Activated CD4-positive, CD25-positive, alpha-beta regulatory T cell treated with anti-CD3 and anti-CD28 coated beads, Interleukin-2, amount 50 U/mL, for 16 hours (primary cell): ENCODE results near the gene ELOVL7.
"Not testable (repeated sequence)": the region's sequence is repeated elsewhere in the genome, so short reads cannot be mapped to it uniquely, and the experiment has no call there.

ENCODE experiments used
- DNase-seq: peaks from one replicate; pipeline ENCODE4 v3.0.0-alpha.2; 2020; ENCODE audit warnings: low read depth, low spot score

Gene ELOVL7

DNA sequence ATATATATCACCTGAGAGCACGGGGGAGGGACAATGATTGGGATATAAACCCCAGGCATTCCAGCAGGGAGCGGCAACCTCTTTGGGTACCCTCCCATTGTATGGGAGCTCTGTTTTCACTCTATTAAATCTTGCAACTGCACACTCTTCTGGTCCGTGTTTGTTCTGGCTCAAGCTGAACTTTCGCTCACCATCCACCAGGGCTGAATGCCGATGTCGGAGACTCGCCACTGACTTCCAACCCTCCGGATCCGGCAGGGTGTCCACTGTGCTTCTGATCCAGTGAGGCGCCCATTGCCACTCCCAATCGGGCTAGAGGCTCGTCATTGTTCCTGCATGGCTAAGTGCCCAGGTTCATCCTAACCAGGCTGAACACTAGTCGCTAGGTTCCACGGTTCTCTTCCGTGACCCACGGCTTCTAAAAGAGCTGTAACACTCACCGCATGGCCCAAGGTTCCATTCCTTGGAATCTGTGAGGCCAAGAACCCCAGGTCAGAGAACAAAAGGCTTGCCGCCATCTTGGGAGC lies 48.6 kb downstream of the ELOVL7 start:
- DNase-seq: not testable (repeated sequence)

DNA sequence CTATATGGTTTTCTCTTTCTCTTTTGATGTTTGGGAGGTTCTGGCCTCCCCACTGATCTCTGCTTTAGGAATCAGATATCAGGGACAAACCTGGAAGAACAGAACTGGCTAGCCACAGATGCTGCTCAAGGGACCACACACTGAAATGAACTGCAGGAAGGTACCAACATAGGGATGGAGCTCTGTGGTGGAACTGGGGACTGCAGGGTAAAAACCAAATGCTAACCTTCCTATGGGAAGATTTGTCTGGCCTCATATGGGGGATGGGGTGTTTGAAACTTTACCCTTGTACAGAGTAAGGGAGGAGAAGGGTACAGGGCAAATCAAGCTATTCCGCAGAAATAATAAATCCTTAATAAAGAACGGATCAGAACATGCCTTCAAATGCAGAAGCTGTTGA lies 49.4 kb downstream of the ELOVL7 start:
- DNase-seq: no peak

- no peak for DNase-seq
Measured at GRCh38 chr5:60792438-60792837, 51.6 kb downstream of the ELOVL7 start.

- DNase-seq: no peak
Measured at GRCh38 chr5:60789551-60789950, 54.5 kb downstream of the ELOVL7 start.

- no peak for DNase-seq
Measured at GRCh38 chr5:60788863-60789513, 55.1 kb downstream of the ELOVL7 start.

DNA sequence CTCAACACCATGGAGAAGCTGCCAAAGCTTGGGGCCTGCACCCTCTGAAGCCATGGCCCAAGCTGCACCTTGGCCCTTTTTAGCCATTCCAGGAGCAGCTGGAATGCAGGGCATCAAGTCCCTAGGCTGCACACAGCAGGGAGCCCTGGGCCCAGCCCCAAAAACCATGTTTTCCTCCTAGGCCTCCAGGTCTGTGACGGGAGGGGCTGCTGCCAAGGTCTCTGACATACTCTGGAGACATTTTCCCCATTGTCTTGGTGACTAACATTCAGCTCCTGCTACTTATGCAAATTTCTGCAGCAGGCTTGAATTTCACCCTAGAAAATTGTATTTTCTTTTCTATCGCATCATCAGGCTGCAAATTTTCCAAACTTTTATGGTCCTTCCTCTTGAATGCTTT lies 64.6 kb downstream of the ELOVL7 start:
- no peak for DNase-seq

DNA sequence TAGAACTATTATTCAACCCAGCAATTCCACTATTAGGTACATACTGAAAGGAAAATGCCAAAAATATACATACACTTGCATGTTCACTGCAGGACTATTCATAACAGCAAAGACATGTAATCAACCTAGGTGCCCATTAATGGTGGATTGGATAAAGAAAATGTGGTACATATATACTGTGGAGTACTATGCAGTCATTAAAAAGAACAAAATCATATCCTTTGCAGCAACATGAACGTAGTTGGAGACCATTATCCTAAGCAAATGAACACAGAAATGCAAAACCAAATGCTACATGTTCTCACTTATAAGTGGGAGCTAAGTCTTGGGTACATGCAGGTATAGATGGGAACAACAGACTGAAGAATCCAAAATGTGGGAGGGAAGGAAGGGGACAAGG lies 67.7 kb downstream of the ELOVL7 start:
- no peak for DNase-seq

GRCh38 chr5:60765019-60765709 lies 78.9 kb downstream of the ELOVL7 start:
- DNase-seq: no peak

- no peak for DNase-seq
Measured at GRCh38 chr5:60763061-60763460, 81.0 kb downstream of the ELOVL7 start.

- DNase-seq: no peak
Measured at GRCh38 chr5:60754495-60754894, 89.6 kb downstream of the ELOVL7 start.

- DNase-seq: no peak
Measured at GRCh38 chr5:60744682-60745081, 99.4 kb downstream of the ELOVL7 start.

DNA sequence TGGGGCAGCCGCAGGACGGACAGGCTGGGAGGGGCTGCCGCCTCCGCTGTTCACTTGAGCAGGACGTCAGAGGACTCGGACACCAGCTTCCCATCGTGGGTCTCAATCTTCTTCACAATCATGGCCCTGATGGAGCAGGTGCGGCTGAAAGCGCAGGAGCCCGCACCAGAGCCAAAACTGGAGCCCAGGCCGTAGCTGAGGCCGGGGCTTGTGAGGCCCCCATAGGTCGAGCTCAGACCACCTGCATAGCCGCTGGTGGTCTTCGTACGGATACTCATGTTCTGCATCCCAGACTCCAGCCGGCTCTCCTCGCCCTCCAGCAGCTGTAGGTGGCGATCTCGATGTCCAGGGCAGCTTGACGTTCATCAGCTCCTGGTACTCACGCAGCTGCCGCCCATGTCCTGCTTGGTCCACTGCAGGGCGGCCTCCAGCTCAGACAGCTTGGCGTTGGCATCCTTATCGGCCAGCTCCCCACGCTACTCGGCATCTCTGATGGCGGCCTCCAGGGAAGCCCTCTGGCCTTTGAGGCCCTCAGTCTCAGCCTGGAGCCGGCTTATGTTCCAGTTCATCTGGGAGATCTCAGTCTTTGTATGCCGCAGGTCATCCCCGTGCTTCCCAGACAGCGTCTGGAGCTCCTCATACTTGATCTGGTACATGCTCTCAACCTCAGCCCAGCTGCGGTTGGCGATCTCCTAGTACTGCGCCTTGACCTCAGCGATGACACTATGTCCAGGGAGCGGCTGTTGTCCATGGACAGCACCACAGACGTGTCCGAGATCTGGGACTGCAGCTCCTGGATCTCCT lies 100.4 kb downstream of the ELOVL7 start:
- DNase-seq: no peak

DNA sequence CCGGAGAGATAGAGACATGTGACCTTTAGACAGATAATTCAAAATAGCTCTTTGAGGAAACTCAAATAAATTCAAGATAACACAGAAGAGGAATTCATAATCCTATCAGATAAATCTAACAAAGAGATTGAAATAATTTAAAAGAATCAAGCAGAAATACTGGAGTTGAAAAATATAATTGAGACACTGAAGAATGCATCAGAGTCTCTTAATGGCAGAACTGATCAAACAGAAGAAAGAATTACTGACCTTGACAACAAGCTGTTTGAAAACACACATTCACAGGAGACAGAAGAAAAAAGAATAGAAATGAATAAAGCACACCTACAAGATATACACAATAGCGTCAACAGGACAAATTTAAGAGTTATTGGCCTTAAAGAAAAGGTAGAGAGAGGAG lies 103.7 kb downstream of the ELOVL7 start:
- no peak for DNase-seq

DNA sequence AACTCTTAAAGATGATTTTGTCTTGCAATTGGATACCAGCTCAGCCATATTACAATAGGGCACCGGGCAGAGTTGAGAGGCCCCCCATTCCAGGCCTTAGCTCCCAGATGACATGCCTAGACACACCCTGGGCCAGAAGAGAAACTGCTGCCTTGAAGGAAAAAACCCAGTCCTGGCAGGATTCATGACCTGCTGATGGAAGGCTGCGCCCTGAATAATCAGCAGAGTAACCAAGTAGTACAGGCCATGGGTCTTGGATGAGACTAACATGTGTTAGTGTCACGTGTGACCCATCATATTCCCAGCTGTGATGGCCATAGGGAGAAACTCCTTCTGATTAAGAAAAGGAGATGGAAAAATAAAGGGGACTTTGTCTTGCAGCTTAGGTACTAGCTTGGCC lies 105.1 kb downstream of the ELOVL7 start:
- DNase-seq: no peak

- DNase-seq: no peak
Measured at GRCh38 chr5:60738461-60738860, 105.6 kb downstream of the ELOVL7 start.

DNA sequence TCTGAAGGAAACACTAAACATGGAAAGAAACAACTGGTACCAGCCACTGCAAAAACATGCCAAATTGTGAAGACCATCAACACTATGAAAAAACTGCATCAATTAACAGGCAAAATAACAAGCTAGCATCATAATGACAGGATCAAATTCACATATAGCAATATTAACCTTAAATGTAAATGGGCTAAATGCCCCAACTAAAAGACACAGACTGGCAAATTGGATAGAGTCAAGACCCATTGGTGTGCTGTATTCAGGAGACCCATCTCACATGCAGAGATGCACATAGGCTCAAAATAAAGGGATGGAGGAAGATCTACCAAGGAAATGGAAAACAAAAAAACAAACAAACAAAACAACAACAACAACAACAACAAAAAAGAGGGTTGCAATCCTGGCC lies 113.2 kb downstream of the ELOVL7 start:
- DNase-seq: not testable (repeated sequence)

GRCh38 chr5:60727033-60727679 lies 116.9 kb downstream of the ELOVL7 start:
- DNase-seq: no peak

DNA sequence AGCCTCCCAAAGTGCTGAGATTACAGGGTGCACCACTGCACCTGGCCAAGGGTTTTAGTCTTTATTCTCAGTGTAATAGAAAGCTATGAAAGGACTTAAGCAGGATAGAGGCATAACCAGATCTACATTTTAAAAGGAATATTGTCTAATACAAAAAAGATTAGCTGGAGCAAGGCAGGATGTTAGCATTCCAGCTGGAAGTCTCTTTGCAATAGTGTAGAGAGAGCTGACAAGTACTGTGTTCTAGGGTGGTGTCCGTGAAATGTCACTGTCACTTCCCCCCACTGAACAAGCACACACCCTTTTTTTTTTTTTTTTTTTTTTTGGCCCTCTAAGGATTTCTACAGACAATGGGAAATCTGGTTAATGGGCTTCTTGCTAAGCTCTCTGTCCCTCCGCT lies 119.9 kb downstream of the ELOVL7 start:
- no peak for DNase-seq

DNA sequence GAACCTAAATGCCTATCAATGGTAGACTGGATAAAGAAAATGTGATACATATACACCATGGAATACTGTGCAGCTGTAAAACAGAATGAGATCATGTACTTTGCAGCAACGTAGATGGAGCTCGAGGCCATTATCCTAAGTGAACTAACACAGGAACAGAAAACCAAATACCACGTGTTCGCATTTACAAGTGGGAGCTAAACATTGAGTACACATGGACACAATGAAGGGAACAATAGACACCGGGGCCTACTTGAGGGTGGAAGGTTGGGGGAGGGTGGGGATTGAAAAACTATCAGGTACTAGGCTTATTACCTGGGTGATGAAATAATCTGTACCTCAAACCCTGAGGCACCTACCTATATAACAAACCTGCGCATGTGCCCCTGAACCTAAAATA lies 121.7 kb downstream of the ELOVL7 start:
- no peak for DNase-seq

DNA sequence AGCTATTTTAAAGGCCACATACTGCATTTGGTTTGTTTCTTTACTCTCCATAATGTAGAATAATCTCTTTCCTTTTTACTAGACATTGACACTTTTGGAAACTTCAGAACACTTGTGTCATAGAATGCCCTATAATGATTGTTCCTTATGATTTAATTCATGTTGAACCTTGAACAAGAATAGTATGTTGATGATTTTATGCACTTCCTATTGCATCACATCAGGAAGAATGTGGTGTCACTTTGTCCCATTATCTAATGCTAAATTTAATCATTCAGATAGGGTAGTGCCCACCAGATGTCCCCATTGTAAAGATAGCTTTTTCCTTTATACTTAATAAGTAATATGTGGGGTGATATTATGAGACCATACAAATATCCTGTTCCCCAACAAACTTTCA lies 124.7 kb downstream of the ELOVL7 start:
- DNase-seq: no peak

GRCh38 chr5:60718166-60718892 lies 125.7 kb downstream of the ELOVL7 start:
- DNase-seq: no peak
